Left hindlimb (tissue), 1 donor: ENCODE measurements around the gene CARTPT.

Source experiments
- DNase-seq: peaks from one replicate; pipeline ENCODE4 v3.0.0-alpha.2; 2018

The CARTPT gene

DNA sequence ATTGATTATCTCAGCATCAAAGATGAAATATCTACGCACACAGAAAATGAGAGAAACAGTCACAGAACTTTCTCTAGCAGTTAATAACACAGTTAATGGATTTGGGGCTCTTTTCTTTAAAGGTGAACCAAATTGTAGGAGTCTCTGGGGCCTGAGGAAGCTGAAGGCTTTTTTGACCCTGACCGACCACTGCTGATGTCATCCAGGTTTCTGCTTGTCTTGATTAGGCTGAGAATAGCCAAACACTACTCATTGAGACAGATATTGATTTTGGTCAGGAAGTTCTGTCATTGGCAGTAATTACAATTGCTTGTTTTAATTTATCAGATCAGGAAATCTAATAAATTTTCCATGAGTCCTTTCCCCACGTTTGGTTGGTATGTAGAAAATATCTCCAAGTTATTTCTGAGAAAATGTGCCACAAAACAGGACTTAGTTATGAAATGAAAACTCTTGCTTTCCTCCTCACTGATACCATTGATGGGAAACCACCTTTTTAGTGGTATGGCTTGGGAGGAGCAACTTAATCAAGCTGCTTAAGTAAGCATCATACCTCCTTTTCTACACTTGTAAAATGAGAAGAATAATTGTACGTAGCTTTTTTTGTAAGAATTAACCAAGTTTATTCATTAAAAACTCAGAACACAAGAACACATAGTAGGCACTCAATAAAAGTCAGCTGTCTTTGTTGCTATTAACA is 19.7 kb downstream of the CARTPT start:
- DNase-seq = no peak

- no peak for DNase-seq
Observed at GRCh38 chr5:71740015-71740753, 21.1 kb downstream of the CARTPT start.

GRCh38 chr5:71743155-71743554 is 24.1 kb downstream of the CARTPT start:
- DNase-seq = no peak

DNA sequence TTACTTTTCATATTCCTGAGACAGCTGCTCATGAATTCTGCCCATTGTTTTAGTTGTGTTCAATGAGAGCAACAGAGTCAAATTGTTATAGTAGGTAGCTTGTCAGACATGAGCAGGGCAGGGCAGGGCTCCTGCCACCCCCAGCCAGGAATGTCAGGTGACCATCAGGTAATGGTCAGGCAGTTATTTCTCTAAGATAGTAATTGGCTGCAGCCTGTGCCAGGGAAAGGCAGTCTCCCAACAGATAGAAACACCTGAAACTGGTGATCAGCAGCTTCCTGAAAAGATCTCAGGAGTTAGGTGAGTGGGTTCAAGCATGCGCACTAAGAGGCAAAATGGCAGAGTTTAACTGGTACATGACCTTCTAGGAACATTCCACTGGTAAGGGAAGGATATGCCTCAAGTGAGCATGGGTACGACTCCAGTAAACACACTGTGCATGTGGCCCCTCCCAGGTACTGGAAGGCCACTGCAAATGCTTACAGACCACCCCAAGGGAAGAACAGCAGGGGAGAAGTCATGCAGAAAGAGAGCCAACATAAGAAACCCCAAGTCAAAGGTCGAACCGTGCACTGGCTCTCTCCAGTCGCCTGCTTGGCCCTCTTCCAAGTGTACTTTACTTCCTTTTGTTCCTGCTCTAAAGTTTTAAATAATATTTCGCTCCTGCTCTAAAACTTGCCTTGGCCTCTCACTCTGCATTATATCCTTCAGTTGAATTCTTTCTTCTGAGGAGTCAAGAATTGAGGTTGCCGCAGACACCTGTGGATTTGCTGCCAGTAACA is 25.1 kb downstream of the CARTPT start:
- DNase-seq = no peak

GRCh38 chr5:71747182-71747581 is 28.1 kb downstream of the CARTPT start:
- DNase-seq = no peak

- DNase-seq = no peak
Observed at GRCh38 chr5:71748360-71748759, 29.3 kb downstream of the CARTPT start.

- no peak for DNase-seq
Observed at GRCh38 chr5:71751422-71751821, 32.3 kb downstream of the CARTPT start.

DNA sequence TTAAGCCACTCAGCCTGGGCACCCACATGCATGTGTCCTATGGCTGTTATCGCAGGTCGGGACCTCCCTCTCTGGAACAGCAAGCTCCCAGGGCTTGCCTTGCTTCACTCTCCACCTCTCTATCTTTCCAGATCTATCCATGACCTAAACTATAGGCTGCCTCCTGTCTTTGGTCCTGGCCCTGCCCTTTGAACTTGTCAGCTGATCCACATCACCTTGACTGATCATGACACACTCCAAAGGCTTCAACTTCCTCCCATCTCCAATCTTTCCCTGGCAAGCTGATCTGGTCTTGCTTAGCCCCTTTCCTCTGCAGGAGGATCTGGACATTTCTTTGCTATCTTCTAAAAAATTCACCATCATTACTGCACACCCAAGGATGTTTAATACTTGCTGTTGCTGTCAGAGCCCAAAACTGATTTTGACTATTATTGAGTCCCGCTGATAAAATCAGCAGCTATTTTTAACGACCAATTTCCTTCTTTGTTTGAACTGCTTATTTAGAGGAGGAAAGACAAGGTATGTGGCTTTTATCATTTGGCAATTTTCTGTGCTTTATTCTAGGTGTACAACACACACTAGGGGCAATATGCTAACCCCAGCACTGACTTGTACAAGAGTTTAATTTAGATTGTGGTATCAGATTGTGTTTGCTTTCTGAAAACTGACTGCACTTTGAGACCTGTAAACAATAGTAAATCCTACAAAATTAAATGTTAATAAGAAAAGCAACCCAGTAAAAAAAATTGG is 33.5 kb downstream of the CARTPT start:
- no peak for DNase-seq

- DNase-seq = peak; percentile 43
Observed at GRCh38 chr5:71757590-71758543, 38.8 kb downstream of the CARTPT start.

GRCh38 chr5:71762826-71763225 is 43.8 kb downstream of the CARTPT start:
- no peak for DNase-seq

DNA sequence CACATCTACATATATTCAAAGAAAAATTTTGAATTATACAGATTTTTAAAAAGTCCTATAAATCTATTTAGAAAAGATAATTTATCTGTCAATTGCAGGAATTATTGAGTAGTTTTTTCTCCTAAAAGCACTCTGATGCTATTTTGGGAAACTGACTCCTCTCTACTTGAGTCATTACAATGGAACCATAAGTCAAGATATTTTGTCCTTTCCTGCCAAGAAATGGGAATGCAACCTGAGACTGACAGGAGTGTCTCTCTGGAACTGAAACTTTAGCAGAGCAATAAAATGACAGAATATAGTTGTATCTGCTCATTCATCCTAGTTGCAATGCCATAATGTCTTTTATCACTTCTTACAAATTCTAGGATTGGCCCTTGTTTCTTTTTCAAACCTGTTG is 48.6 kb downstream of the CARTPT start:
- no peak for DNase-seq

GRCh38 chr5:71769287-71769686 is 50.2 kb downstream of the CARTPT start:
- no peak for DNase-seq

DNA sequence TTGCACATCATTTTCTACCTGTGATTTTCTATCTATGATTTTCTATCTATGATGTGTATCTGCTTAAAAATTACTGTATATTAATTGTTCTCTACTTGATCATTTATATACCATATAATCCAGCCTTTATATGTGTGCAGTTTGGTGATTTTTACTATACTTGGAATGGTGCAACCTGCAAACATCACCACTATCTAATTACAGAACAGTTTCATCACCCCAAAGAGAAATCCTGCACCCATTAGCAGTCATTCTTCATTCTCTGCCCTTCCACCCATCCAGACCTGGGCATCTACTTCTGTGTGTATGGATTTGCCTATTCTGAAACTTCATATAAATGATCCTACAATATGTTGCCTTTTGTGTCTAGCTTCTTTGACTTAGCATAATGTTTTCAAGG is 51.3 kb downstream of the CARTPT start:
- DNase-seq = no peak
